Measurements from ENCODE around the gene ERN1.

ERN1 gene

GRCh38 chr17:64061178-64061898, 68.6 kb downstream of the ERN1 start:
- DNase-seq (ENCODE audit: low spot score) (no peak), FAIRE-seq (no peak)

GRCh38 chr17:64060331-64060730, 69.6 kb downstream of the ERN1 start:
- FAIRE-seq = no peak

GRCh38 chr17:64059756-64060155, 70.2 kb downstream of the ERN1 start:
- DNase-seq (ENCODE audit: low spot score) (no peak), FAIRE-seq (no peak)

More at GRCh38 chr17:64060331-64060730, 69.6 kb downstream of the ERN1 start:
- DNase-seq (ENCODE audit: low spot score) = no peak

GRCh38 chr17:64058621-64059020, 71.3 kb downstream of the ERN1 start:
- DNase-seq (ENCODE audit: low spot score) = no peak
- FAIRE-seq = no peak

- no peak for DNase-seq (ENCODE audit: low spot score)
- no peak for FAIRE-seq
Measured at GRCh38 chr17:64057701-64058263, 72.2 kb downstream of the ERN1 start.

- FAIRE-seq (no peak), DNase-seq (ENCODE audit: low spot score) (no peak)
Measured at GRCh38 chr17:64056269-64057005, 73.5 kb downstream of the ERN1 start.

GRCh38 chr17:64055183-64056142, 74.5 kb downstream of the ERN1 start:
- DNase-seq (ENCODE audit: low spot score) = no peak
- FAIRE-seq = no peak

GRCh38 chr17:64054304-64054703, 75.6 kb downstream of the ERN1 start:
- FAIRE-seq (no peak), DNase-seq (ENCODE audit: low spot score) (no peak)

GRCh38 chr17:64053101-64053500, 76.8 kb downstream of the ERN1 start:
- DNase-seq (ENCODE audit: low spot score) (no peak), FAIRE-seq (no peak)

GRCh38 chr17:64051153-64051552, 78.8 kb downstream of the ERN1 start:
- FAIRE-seq (no peak), DNase-seq (ENCODE audit: low spot score) (no peak)

GRCh38 chr17:64048805-64049204, 81.1 kb downstream of the ERN1 start:
- no peak for DNase-seq (ENCODE audit: low spot score)
- no peak for FAIRE-seq

- FAIRE-seq (no peak), DNase-seq (ENCODE audit: low spot score) (no peak)
Measured at GRCh38 chr17:64045176-64045575, 84.8 kb downstream of the ERN1 start.

- FAIRE-seq = no peak
- no peak for DNase-seq (ENCODE audit: low spot score)
Measured at GRCh38 chr17:64042700-64043485, 87.1 kb downstream of the ERN1 start.

GRCh38 chr17:64041912-64042311, 88.0 kb downstream of the ERN1 start:
- FAIRE-seq = no peak
- no peak for DNase-seq (ENCODE audit: low spot score)

GRCh38 chr17:64040206-64040605, 89.7 kb downstream of the ERN1 start:
- DNase-seq (ENCODE audit: low spot score) = no peak
- no peak for FAIRE-seq

- DNase-seq (ENCODE audit: low spot score) (no peak), FAIRE-seq (no peak)
Measured at GRCh38 chr17:64039106-64039400, 90.9 kb downstream of the ERN1 start.

GRCh38 chr17:64038331-64039105, 91.4 kb downstream of the ERN1 start:
- DNase-seq (ENCODE audit: low spot score) (no peak), FAIRE-seq (no peak)

- FAIRE-seq (no peak), DNase-seq (ENCODE audit: low spot score) (no peak)
Measured at GRCh38 chr17:64037802-64038201, 92.1 kb downstream of the ERN1 start.

GRCh38 chr17:64037180-64037579, 92.8 kb downstream of the ERN1 start:
- no peak for DNase-seq (ENCODE audit: low spot score)
- FAIRE-seq = no peak
